IMR-90 (cell line): ENCODE data around the gene RNASE7.

Experiments
- BHLHE40 ChIP-seq: fragments of 150-350 bp; IDR thresholded peaks from 2 replicates; pipeline ENCODE4 v1.6.1; 2016; ENCODE audit warnings: mild to moderate bottlenecking, low read depth, low read length
- MXI1 ChIP-seq: IDR thresholded peaks from 2 replicates; pipeline ENCODE4 v1.6.1; 2012; ENCODE audit warnings: low read depth, mild to moderate bottlenecking, low read length, moderate library complexity, borderline replicate concordance
- NFE2L2 ChIP-seq: fragments of 150-350 bp; IDR thresholded peaks from 2 replicates; pipeline ENCODE4 v1.6.1; 2016; ENCODE audit warnings: low read depth, mild to moderate bottlenecking, low read length
- POLR2A ChIP-seq: IDR thresholded peaks from 2 replicates; pipeline ENCODE4 v1.6.1; 2012; ENCODE audit warnings: mild to moderate bottlenecking, low read depth, low read length
- RAD21 ChIP-seq: IDR thresholded peaks from 2 replicates; pipeline ENCODE4 v1.6.1; 2012; ENCODE audit warnings: low read length, improper control_type of control experiment
- TF ChIP-seq, protein P1 (sequence below): conservative IDR thresholded peaks from 2 replicates; pipeline ENCODE4 v1.5.1; 2012; ENCODE audit warnings: mild to moderate bottlenecking, low read depth, low read length, improper control_type of control experiment
- TF ChIP-seq, protein P2 (sequence below): fragments of 150-350 bp; IDR thresholded peaks from 2 replicates; pipeline ENCODE4 v1.6.1; 2017; ENCODE audit warnings: mild to moderate bottlenecking, antibody characterized with exemption, low read length, low read depth
- TF ChIP-seq, protein P3 (sequence below): fragments of 150-350 bp; IDR thresholded peaks from 2 replicates; pipeline ENCODE4 v1.6.1; 2016; ENCODE audit warnings: low read depth, mild to moderate bottlenecking, low read length, moderate library complexity, borderline replicate concordance

DNA sequence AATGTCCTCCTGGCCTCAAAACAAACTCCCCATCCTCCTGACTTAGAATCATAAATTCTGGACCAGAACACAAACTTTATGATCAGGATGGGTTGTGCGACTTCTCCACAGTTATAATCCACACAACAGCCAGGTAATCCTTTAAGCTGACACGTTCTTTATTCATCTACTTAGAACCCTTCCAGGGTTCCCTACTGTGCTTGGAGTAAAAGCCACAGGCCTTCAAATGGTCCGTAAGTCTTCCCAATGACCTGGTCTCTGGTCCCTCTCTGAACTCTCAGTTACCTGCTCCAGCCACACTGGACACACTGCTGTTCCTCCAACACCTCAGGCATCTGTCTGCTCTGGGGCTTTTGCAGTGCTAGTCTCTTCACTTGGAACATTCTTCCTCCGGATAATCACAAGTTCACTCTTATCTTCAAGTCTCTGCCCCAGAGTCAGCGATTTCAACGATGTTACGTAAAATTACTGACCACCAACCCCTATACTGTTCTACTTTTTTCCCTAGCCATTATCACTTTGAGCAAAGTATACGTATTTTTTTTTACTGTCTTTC is 1.7 kb upstream of the RNASE7 start:
- TF ChIP-seq, protein P1, sequence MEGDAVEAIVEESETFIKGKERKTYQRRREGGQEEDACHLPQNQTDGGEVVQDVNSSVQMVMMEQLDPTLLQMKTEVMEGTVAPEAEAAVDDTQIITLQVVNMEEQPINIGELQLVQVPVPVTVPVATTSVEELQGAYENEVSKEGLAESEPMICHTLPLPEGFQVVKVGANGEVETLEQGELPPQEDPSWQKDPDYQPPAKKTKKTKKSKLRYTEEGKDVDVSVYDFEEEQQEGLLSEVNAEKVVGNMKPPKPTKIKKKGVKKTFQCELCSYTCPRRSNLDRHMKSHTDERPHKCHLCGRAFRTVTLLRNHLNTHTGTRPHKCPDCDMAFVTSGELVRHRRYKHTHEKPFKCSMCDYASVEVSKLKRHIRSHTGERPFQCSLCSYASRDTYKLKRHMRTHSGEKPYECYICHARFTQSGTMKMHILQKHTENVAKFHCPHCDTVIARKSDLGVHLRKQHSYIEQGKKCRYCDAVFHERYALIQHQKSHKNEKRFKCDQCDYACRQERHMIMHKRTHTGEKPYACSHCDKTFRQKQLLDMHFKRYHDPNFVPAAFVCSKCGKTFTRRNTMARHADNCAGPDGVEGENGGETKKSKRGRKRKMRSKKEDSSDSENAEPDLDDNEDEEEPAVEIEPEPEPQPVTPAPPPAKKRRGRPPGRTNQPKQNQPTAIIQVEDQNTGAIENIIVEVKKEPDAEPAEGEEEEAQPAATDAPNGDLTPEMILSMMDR = no peak
- no peak for TF ChIP-seq POLR2A
- TF ChIP-seq RAD21 = no peak
- no peak for TF ChIP-seq BHLHE40
- TF ChIP-seq MXI1 = no peak
- TF ChIP-seq, protein P2, sequence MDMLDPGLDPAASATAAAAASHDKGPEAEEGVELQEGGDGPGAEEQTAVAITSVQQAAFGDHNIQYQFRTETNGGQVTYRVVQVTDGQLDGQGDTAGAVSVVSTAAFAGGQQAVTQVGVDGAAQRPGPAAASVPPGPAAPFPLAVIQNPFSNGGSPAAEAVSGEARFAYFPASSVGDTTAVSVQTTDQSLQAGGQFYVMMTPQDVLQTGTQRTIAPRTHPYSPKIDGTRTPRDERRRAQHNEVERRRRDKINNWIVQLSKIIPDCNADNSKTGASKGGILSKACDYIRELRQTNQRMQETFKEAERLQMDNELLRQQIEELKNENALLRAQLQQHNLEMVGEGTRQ = no peak
- TF ChIP-seq NFE2L2 = no peak
- TF ChIP-seq, protein P3, sequence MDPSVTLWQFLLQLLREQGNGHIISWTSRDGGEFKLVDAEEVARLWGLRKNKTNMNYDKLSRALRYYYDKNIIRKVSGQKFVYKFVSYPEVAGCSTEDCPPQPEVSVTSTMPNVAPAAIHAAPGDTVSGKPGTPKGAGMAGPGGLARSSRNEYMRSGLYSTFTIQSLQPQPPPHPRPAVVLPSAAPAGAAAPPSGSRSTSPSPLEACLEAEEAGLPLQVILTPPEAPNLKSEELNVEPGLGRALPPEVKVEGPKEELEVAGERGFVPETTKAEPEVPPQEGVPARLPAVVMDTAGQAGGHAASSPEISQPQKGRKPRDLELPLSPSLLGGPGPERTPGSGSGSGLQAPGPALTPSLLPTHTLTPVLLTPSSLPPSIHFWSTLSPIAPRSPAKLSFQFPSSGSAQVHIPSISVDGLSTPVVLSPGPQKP = no peak
